Brain microvascular endothelial cell (primary cell): ENCODE measurements around the gene CNTNAP2.

Experiments
- DNase-seq: peaks from one replicate; pipeline ENCODE4 v3.0.0-alpha.2; 2020
- H3K27ac ChIP-seq: fragments of 250-450 bp; sonication (Bioruptor Pico); 2 replicates; pipeline ENCODE4 v1.5.1; 2020; ENCODE audit warnings: mild to moderate bottlenecking, moderate library complexity
- H3K27me3 ChIP-seq: fragments of 250-450 bp; sonication (Bioruptor Pico); replicated peaks from 2 replicates; pipeline ENCODE4 v1.5.1; 2020; ENCODE audit warnings: mild to moderate bottlenecking
- H3K36me3 ChIP-seq: fragments of 250-450 bp; sonication (Bioruptor Pico); replicated peaks from 2 replicates; pipeline ENCODE4 v1.5.1; 2020; ENCODE audit warnings: mild to moderate bottlenecking
- H3K4me3 ChIP-seq: 2 replicates; pipeline ENCODE4 v1.5.1; 2011; ENCODE audit warnings: low read depth, mild to moderate bottlenecking, control low read depth, low read length, moderate library complexity
- in situ Hi-C: cut with HindIII; loops from 2 replicates; pipeline ENCODE4 v1.10.0; 2017; ENCODE audit warnings: low sequenced_read_pairs, low pct_ligation_motif_present
- TF ChIP-seq, protein P1 (sequence below): IDR thresholded peaks from 2 replicates; pipeline ENCODE4 v1.5.1; 2011; ENCODE audit warnings: low read depth, mild to moderate bottlenecking, moderate library complexity, low read length, control low read depth, inconsistent platforms; ENCODE audit errors: missing control alignments

The CNTNAP2 gene

DNA sequence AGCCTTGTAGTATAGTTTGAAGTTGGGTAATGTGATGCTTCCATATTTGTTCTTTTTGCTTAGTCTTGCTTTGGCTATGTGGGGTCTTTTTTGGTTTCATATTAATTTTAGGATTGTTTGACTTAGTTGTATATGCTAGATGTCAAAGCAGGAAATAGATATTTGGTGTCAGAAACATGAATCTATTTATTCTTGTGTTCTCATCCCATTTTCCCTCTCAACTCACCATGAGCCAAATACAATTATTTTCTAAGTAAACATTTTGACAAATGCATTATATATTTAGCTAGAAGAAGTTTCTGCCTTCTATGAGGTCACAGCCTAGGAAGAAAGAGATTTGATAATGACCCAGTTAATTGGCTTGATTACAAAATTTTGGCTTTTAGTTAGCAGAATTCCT, 1313.4 kb downstream of the CNTNAP2 start:
- Histone ChIP-seq H3K27me3 (no peaks in the 10 kb centered on the region), H3K36me3 (no peaks in the 10 kb centered on the region), H3K4me3 (no peak overlapping the region), H3K27ac (no peak overlapping the region)
- TF ChIP-seq, protein P1, sequence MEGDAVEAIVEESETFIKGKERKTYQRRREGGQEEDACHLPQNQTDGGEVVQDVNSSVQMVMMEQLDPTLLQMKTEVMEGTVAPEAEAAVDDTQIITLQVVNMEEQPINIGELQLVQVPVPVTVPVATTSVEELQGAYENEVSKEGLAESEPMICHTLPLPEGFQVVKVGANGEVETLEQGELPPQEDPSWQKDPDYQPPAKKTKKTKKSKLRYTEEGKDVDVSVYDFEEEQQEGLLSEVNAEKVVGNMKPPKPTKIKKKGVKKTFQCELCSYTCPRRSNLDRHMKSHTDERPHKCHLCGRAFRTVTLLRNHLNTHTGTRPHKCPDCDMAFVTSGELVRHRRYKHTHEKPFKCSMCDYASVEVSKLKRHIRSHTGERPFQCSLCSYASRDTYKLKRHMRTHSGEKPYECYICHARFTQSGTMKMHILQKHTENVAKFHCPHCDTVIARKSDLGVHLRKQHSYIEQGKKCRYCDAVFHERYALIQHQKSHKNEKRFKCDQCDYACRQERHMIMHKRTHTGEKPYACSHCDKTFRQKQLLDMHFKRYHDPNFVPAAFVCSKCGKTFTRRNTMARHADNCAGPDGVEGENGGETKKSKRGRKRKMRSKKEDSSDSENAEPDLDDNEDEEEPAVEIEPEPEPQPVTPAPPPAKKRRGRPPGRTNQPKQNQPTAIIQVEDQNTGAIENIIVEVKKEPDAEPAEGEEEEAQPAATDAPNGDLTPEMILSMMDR = no peak
- in situ Hi-C loops = no loop called here
- no peak for DNase-seq

DNA sequence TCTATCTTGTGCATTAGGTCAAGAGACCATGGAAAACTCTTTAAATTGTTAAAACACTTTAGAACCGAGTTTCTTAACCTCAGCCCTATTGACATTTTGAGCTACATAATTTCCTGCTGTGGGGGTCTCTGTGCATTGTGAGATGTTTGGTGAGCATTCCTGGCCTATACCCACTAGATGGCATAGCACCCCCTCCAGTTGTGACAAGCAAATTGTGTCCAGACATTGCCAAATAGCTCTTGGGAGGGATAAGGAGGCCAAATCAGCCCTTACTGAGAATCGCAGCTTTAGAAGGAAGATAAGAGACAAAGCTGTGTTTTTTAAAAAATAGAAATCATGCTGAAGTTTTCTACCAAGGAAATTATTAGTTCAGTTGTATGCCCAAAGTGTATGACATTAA, 1315.5 kb downstream of the CNTNAP2 start:
- in situ Hi-C loops = no loop called here
- no peak overlapping the region for H3K27ac ChIP-seq
- peak; percentile 14 for DNase-seq
- TF ChIP-seq, protein P1 = peak; percentile 65
- H3K27me3 ChIP-seq = no peaks in the 10 kb centered on the region
- no peak overlapping the region for H3K4me3 ChIP-seq
- no peaks in the 10 kb centered on the region for H3K36me3 ChIP-seq

DNA sequence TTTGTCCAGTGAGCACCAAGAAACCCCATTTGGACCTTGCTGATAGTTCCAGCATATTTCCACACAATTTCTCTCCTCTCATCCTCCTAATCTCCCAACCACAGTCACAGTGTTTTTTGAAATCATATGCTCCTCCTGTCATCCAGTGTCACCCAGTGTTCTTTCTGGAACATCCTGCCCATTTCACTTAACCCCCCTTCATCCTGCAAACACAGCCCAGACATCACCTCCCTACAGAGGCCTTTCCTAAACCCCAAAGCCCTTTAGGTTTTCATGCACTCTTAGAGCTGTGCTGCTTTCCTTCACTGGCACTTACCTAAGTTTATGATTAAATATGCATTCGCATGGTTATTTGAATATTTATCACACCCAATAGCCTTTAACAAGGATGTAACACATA, 1316.0 kb downstream of the CNTNAP2 start:
- no peaks in the 10 kb centered on the region for H3K36me3 ChIP-seq
- TF ChIP-seq, protein P1 = no peak
- no peak for DNase-seq
- no peaks in the 10 kb centered on the region for H3K27me3 ChIP-seq
- H3K4me3 ChIP-seq = no peak overlapping the region
- in situ Hi-C loops = no loop called here
- H3K27ac ChIP-seq = no peak overlapping the region

DNA sequence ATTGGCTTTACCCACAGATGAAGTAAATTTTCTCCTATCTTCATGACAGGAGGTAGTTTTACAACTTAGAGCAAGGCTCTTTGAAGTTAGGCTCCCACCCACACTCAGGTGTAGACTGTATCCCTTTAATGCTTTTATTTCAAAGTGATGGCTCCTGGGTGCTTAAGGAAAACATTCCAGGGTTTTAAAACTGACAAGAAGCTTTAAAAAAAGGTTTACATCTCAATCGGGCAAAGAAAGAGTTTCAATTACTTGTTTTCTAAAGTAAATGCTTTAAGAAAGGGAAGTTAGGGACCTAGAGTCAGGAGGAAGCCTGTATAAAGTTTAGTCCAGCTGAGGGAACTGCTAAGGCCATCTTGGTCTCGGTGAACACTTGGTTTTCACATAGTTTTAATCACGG, 1320.1 kb downstream of the CNTNAP2 start:
- H3K27me3 ChIP-seq = no peaks in the 10 kb centered on the region
- in situ Hi-C loops = no loop called here
- DNase-seq = no peak
- H3K36me3 ChIP-seq = no peaks in the 10 kb centered on the region
- H3K27ac ChIP-seq = no peak overlapping the region
- TF ChIP-seq, protein P1 = no peak
- H3K4me3 ChIP-seq = no peak overlapping the region

DNA sequence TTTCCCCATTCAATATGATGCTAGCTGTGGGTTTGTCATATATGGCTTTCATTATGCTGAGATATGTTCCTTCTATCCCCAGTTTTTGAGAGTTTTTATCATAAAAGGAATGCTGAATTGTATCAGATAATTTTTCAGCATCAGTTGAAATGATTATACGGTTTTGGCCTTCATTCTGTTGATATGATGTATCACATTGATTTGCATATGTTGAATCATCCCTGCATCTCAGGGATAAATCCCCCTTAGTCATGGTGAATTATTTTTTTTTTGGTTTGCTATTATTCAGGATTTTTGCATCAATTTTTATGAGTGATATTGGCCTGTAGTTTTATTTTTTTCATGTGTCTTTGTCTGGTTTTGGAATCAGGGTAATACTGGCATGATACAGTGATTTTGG, 1321.6 kb downstream of the CNTNAP2 start:
- Histone ChIP-seq H3K4me3 (no peak overlapping the region), H3K36me3 (no peaks in the 10 kb centered on the region), H3K27me3 (no peaks in the 10 kb centered on the region), H3K27ac (no peak overlapping the region)
- TF ChIP-seq, protein P1 = no peak
- DNase-seq = no peak
- in situ Hi-C loops = no loop called here

DNA sequence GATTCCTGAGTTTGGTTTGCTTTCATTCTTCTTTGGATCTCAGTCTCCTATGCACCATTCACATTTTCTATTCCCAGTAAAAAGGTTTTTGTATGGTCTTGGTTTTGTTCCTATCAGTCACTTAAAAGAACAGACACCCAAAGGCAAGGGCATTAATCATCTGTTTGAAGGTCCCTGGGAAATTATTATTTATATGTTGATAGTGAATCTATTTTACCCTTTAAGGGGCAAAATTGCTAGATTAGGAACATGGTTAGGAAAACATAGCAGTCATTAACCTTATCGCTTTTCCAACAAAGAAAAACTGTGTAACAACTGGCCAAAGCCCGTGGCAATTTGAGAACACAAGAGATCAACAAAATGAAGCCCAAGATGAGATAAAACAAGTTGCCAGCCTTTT, 1327.3 kb downstream of the CNTNAP2 start:
- no peak for DNase-seq
- no peaks in the 10 kb centered on the region for H3K27me3 ChIP-seq
- in situ Hi-C loops = no loop called here
- no peaks in the 10 kb centered on the region for H3K36me3 ChIP-seq
- H3K4me3 ChIP-seq = no peak overlapping the region
- TF ChIP-seq, protein P1 = no peak
- H3K27ac ChIP-seq = no peak overlapping the region
